Heart left ventricle (tissue), 16 donors: ENCODE data around the gene NUDCD3. TPM values are rescaled to one million over a fixed set of nuclear protein-coding genes. Genes with fewer than 3 reads are reported as not detected.

ENCODE experiments used
- ATAC-seq, 4 donors: fragments of 200-7000 bp; cut with Tn5 transposase; one replicate each; pipeline ENCODE4 v1.9.1; 2020 to 2022; ENCODE audit warnings: moderate library complexity in 4 of 4, mild to moderate bottlenecking in 3 of 4, moderate number of reproducible peaks in 1 of 4
- DNase-seq, 5 donors: peaks; one replicate each; pipeline ENCODE4 v3.0.0-alpha.2; 2020
- H3K27ac ChIP-seq, 12 donors: fragments of 200-600 bp; sonication (generic) in 4 of 12; one replicate each; pipeline versions ENCODE4 v1.5.0 to v1.8.0; 2016 to 2022; ENCODE audit warnings: mild to moderate bottlenecking in 2 of 12
- H3K27me3 ChIP-seq, 9 donors: fragments of 200-600 bp; sonication (generic) in 2 of 9; one replicate each; pipeline versions ENCODE4 v1.5.1 to v1.8.0; 2016 to 2022; ENCODE audit warnings: mild to moderate bottlenecking in 3 of 9
- H3K36me3 ChIP-seq, 9 donors: fragments of 200-600 bp; sonication (generic) in 2 of 9; one replicate each; pipeline versions ENCODE4 v1.5.0 to v1.8.0; 2018 to 2022; ENCODE audit warnings: mild to moderate bottlenecking in 2 of 9
- H3K4me1 ChIP-seq, 12 donors: fragments of 200-600 bp; sonication (generic) in 4 of 12; one replicate each; pipeline versions ENCODE4 v1.5.0 to v1.8.0; 2016 to 2022; ENCODE audit warnings: mild to moderate bottlenecking in 3 of 12
- H3K4me3 ChIP-seq, 12 donors: fragments of 200-600 bp; sonication (generic) in 4 of 12; one replicate each; pipeline versions ENCODE4 v1.5.0 to v1.8.0; 2017 to 2022; ENCODE audit warnings: mild to moderate bottlenecking in 9 of 12, moderate library complexity in 4 of 12
- H3K9me3 ChIP-seq, 12 donors: fragments of 200-600 bp; sonication (generic) in 4 of 12; one replicate each; pipeline versions ENCODE4 v1.5.0 to v1.8.0; 2016 to 2022; ENCODE audit warnings: mild to moderate bottlenecking in 1 of 12
- POLR2A ChIP-seq, 2 donors: fragments of 450-650 bp; IDR thresholded peaks; one replicate each; pipeline ENCODE4 v1.6.1; 2017; ENCODE audit warnings: antibody characterized with exemption in 2 of 2, mild to moderate bottlenecking in 2 of 2, moderate library complexity in 2 of 2
- WGBS, 4 donors: extraction: QIAGEN DNeasy Blood & Tissue Kit in 2 of 4; methylation state at CpG; one replicate each; pipeline versions ENCODE4 v1.1.5 to v1.1.7; 2013 to 2018; 5-methylcytosine and 5-hydroxymethylcytosine counted together
- intact Hi-C, 10 donors: fragments of 100-400 bp; cut with DNase I; formaldehyde crosslinking; loops; one replicate each; pipeline versions ENCODE4 v1.11.1 to v1.14.2; 2022
- polyA plus RNA-seq, 2 donors: library from polyadenylated mRNA; stranded (reverse); fragments of 200-250 nt; gene quantifications; one replicate each; pipeline ENCODE4 v1.2.3, GENCODE V29; 2013
- total RNA-seq, 9 donors: library from RNA; depleted of rRNA in 2 of 9; stranded (reverse); fragments of >200 nt in 2 of 9; fragmentation: NEBNext Ultra II Directional in 3 of 9; extraction: Animal tissue kit (Norgen Biotek cat#: 25700) in 3 of 9; gene quantifications; one replicate each; pipeline versions ENCODE4 v1.1.0 to v1.2.4, GENCODE V29; 2016 to 2023
- TF ChIP-seq, protein P1 (sequence below), 12 donors: fragments of 200-600 bp; sonication (generic) in 4 of 12; IDR thresholded peaks; one replicate each; pipeline versions ENCODE4 v1.5.0 to v1.8.0; 2018 to 2022; ENCODE audit warnings: antibody characterized with exemption in 12 of 12, mild to moderate bottlenecking in 5 of 12
- donor health status: ischemic (EF 13 %, LVEDD 7.1; RV severe dilation, severe dysfunction).
- donor health status: healthy with polysubstance abuse.
- donor health status: DM: no; HTN: yes; CAD: no.
- donor health status: DM: no; HTN: no; CAD: no.
- donor health status: ischemic (EF 25% LVEDD 6.9; RV normal size, moderate dysfunction).
- donor health status: ischemic (EF 25% LVEDD 5.7; RV mildly dilated, moderate dysfunction).
- donor health status: healthy.
- donor health status: DM: yes; HTN: yes; CAD: no.
- donor health status: ischemic (EF 35%, LVEDD 5.7; RV mildly dilated, moderate dysfunction).
- donor health status: nonischemic (EF 11% LVEDD 7.7; RV severe dilation, severe dysfunction).
- donor health status: DM: yes; HTN: yes; CAD: no.
- donor health status: PGD.
- donor health status: ischemic (EF 29% LVEDD 5.4; RV normal size, mild dysfunction).
- donor health status: nonischemic (EF 23%, LVEDD 6.1; RV moderate dilation, normal function).

The NUDCD3 gene
- total and polyA plus RNA-seq, 11 donors, result 16.7 to 133 (median 91.5) TPM

DNA sequence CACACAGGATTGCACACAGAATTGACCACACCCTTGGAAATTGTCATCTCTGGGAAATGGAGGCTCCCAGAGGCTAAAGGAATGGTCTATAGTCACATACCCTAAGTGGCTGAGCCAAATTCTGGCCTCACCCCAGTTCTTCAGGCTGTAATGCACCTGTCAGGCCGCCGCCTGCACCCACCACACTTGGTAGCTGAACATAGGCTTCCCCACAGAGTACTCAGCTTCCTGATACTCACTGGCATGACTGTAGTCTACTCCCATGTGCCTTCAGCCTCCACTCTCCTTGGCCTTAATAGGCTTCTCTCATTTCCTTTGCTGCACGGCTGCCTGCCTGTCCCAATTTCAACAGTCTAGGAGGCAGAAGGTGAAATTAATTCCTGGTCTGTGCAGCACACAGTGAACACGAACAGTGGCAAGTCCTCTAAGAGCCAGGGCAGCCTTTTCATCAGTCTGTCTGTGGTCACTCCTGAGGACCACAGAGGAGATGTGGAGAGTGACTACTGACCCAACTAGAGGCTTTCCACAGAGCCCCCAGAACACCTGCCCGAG lies 42.5 kb downstream of the NUDCD3 start:
- intact Hi-C loops, result no loop called here
- H3K4me3 ChIP-seq, result no peak overlapping the region
- no peak for TF ChIP-seq POLR2A (IDR thresholded peaks at IDR 0.05)
- TF ChIP-seq, protein P1, sequence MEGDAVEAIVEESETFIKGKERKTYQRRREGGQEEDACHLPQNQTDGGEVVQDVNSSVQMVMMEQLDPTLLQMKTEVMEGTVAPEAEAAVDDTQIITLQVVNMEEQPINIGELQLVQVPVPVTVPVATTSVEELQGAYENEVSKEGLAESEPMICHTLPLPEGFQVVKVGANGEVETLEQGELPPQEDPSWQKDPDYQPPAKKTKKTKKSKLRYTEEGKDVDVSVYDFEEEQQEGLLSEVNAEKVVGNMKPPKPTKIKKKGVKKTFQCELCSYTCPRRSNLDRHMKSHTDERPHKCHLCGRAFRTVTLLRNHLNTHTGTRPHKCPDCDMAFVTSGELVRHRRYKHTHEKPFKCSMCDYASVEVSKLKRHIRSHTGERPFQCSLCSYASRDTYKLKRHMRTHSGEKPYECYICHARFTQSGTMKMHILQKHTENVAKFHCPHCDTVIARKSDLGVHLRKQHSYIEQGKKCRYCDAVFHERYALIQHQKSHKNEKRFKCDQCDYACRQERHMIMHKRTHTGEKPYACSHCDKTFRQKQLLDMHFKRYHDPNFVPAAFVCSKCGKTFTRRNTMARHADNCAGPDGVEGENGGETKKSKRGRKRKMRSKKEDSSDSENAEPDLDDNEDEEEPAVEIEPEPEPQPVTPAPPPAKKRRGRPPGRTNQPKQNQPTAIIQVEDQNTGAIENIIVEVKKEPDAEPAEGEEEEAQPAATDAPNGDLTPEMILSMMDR (IDR thresholded peaks at IDR 0.05), result no peak
- DNase-seq (no peak), ATAC-seq (no peak)
- no peaks in the 10 kb centered on the region for H3K9me3 ChIP-seq
- H3K36me3 ChIP-seq, result peaks cover 0 to 61% (median 9%) of the 10 kb centered on the region in 9 donors
- H3K27me3 ChIP-seq, result no peaks in the 10 kb centered on the region
- 93 to 95% (median 94%) methylated on average over 4 to 5 of the region's 5 CpGs for WGBS, 4 donors
- H3K4me1 ChIP-seq, result peaks cover 0 to 53% (median 36%) of the 10 kb centered on the region in 12 donors
- no peak overlapping the region for H3K27ac ChIP-seq

DNA sequence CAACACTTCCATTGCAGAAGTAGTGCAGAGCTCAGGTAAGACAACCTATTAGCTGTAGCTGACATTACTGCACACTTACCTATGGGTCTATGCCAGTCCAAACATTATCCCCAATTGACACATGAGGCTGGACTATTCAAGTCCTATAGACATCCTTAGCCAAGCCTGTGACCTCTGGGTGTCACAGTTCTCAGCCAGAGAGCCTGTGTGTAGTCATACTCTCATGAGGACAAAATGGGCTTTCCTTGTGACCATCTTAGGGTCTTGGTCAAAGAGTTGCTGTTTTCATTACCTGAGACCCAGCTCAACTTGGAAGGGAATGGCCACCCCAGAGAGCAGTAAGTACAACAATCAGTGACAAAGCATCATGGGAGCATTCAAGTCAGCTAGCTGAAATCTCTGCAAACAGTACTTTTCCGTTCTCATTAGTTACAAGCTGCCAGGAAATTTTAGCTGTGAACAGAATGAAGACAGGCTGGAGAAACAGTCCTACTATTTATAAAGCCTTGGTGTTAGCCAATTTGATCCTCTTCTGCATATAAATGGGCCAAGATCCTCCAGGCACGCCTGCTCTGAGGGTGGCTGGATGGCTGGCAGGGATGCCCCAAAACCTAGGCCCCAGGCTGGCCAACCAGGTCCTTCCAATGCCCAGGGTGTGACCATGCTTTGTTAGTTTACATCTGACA lies 44.3 kb downstream of the NUDCD3 start:
- intact Hi-C loops, result no loop called here
- H3K4me1 ChIP-seq, result peaks cover 0 to 65% (median 36%) of the 10 kb centered on the region in 12 donors
- DNase-seq (no peak), ATAC-seq (peak; percentile 33 to 68 (median 51))
- WGBS, 4 donors, result 41 to 62% (median 48%) methylated on average over 1 to 2 of the region's 2 CpGs
- H3K9me3 ChIP-seq, result no peaks in the 10 kb centered on the region
- peaks cover 0 to 49% (median 5%) of the 10 kb centered on the region in 9 donors for H3K36me3 ChIP-seq
- peak overlapping the region in 10 of 12 donors; percentile 2 to 70 (median 36) for H3K27ac ChIP-seq
- no peak for TF ChIP-seq POLR2A (IDR thresholded peaks at IDR 0.05)
- TF ChIP-seq, protein P1 (IDR thresholded peaks at IDR 0.05), result no peak
- no peaks in the 10 kb centered on the region for H3K27me3 ChIP-seq
- no peak overlapping the region for H3K4me3 ChIP-seq

DNA sequence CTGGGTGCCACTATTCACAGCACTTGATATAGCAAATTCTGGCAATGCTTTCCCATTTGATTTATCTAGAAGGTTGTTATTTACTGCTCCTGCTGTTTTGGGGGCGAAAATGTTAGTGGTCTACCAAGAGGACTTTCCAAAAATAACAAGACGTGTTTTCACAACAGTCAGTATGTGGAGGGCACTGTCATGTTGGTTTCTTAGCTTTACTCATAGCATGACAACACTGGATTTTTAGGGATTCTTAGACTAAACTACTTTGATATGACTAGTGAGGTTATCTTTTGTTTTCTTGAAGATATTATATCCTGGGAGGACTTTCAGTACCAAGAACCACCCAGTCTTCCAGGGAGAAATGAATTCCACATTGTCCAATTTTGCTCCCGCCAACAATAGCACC lies 49.4 kb downstream of the NUDCD3 start:
- Histone ChIP-seq H3K27me3 (no peaks in the 10 kb centered on the region), H3K27ac (no peak overlapping the region), H3K4me3 (no peak overlapping the region), H3K4me1 (peaks cover 0 to 44% (median 15%) of the 10 kb centered on the region in 12 donors), H3K36me3 (peaks cover 0 to 22% (median 0%) of the 10 kb centered on the region in 9 donors), H3K9me3 (no peaks in the 10 kb centered on the region)
- DNase-seq, result no peak
- TF ChIP-seq, protein P1 (IDR thresholded peaks at IDR 0.05), result no peak
- no peak for TF ChIP-seq POLR2A (IDR thresholded peaks at IDR 0.05)
- 86 to 96% (median 94%) methylated on average over 3 of the region's 3 CpGs for WGBS, 4 donors
- no peak for ATAC-seq
- intact Hi-C loops, result no loop called here

DNA sequence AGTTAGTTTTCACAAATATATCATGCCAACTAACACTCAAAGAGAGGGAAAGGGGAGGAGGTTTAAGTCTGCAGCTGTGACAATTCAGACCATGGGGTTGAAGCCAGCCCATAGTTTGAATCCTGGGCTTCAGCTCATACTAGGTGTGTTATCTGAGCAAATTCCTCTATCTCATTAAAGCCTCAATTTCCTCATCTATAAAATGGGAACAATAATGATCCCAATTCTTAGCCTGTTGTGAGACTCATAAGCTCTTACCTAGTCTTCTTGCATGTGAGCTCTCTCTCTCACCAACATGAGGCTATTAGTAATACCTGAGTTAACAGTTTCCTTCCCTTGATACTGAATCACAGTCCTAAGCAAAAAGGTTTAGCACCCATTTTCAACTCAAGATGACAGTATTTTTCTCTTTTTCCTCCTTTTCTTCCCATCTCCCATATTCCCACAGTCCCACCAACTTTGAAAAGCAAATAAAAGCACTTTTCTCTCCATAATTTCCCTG lies 49.8 kb downstream of the NUDCD3 start:
- Histone ChIP-seq H3K27ac (no peak overlapping the region), H3K9me3 (no peaks in the 10 kb centered on the region), H3K36me3 (peaks cover 0 to 17% (median 0%) of the 10 kb centered on the region in 9 donors), H3K4me1 (peaks cover 0 to 39% (median 11%) of the 10 kb centered on the region in 12 donors), H3K4me3 (no peak overlapping the region), H3K27me3 (no peaks in the 10 kb centered on the region)
- ATAC-seq, result no peak
- TF ChIP-seq POLR2A (IDR thresholded peaks at IDR 0.05), result no peak
- TF ChIP-seq, protein P1 (IDR thresholded peaks at IDR 0.05), result no peak
- no peak for DNase-seq
- intact Hi-C loops, result no loop called here
